Activated CD8-positive, alpha-beta memory T cell treated with anti-CD3 and anti-CD28 coated beads for 4 hours (primary cell): ENCODE results near the gene BAK1.
"Not testable (repeated sequence)": the region's sequence is repeated elsewhere in the genome, so short reads cannot be mapped to it uniquely, and the experiment has no call there.

ENCODE experiments used
- DNase-seq, 2 donors: peaks; one replicate each; pipeline ENCODE4 v3.0.0-alpha.2; 2020; ENCODE audit warnings: low read depth in 2 of 2

BAK1 gene

DNA sequence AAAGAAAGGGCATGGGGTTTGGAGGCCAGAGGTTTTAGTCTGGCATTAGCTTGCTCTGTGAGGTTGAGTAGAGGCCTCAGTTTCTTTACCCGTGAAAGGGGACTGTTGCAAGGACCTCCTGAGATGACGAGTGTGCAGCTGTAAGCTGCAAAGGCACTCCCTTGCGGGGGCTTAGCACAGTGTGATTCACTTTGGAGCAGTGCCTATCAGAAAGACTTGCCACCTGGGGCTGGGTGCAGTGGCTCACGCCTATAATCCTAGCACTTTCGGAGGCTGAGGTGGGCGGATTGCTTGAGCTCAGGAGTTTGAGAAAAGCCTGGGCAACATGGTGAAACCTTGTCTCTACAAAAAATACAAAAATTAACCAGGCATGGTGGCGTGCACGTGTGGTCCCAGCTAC lies 7.5 kb upstream of the BAK1 start:
- DNase-seq, result no peak

DNA sequence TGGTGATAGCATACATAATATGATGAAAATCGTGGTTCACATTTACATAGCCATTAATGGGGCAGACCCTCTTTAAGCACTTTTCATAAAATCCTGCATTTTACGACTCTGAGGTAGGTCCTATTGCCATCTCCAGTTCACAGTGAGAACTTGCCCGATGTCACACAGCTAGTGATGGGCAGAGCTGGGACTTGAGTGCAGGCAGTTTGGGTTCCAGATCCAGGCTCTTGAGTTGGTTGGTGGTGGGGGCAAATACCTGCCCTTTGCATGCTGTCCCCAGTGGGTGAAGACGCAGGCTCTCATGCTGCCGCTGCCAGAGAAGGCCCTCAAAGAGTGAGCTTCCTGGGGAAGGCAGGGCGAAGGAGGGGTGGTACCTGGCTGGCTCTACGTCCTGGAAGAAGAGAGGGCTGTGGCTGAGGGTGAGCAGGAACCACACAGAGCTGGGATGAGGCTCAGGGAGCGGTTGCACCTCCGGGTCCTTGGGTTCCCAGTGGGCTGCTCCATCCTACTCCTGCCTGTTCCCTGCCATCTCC lies 6.1 kb upstream of the BAK1 start:
- DNase-seq, result no peak

DNA sequence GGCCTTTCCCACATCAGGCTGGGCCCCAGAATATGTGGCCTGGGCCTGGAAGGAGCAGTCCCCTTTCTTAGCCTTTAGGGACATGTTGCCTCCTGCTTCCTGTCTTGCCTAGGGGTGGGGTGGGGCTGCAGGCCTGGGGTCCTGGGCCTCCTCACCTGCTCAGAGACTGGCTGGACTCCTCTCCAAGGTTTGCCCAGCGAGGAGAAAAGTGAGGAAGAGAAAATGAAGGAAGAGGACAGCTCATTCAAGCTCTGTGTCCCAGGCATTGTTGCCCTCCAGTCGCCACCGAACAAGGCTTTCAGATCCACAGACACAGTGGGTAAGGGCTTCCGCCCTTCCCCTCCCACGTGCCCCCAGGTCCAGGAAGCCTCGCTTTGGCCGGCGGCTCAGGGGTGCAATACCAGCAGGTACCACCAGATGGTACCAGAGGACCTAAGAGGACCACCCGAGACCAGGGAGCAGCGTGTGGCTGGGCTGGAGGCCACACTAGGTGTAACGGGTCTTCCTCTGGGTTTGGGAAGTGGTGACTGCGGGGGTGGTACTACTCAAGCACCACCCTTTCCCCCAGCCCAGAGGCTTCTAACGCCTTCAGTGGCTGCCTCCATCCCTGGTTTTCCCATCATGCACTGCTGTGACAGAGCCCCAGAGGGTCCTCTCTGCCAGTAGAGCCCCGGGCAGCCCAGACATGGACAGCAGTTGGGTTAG lies 5.5 kb upstream of the BAK1 start:
- peak; percentile 72 to 82 for DNase-seq

DNA sequence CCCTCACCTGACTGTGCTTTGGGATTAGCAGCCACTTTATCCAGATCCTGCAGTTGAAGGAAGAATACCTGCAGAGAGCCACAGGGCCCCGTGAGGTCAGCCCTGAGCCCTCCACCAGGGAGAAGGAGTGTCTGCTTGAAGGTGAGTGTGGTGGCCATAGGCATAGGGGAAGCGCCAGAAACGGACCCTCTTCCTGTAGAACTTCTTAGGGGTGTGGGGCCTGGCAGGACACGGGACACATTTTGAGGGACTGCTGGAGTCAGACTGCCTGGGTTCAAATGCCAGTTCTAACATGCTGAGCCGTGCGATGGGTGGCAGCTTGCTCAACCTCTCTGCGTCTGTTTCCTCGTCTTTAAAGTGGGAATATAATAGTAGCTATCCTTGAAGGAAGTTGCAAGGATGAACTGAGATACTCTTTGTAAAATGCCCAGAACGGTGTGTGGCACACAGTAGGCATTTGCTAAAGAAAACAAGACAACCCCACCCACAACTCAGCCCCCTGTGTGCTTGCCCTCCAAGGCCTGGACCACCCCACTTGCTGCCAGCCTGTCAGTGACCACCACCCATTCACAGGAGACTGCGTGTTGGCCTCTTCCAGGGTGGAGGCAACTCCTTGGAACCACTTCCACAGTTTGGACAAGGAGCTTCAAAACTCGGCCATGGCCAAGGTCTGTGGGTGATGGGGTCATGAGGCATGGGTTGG lies 4.8 kb upstream of the BAK1 start:
- DNase-seq, result no peak

DNA sequence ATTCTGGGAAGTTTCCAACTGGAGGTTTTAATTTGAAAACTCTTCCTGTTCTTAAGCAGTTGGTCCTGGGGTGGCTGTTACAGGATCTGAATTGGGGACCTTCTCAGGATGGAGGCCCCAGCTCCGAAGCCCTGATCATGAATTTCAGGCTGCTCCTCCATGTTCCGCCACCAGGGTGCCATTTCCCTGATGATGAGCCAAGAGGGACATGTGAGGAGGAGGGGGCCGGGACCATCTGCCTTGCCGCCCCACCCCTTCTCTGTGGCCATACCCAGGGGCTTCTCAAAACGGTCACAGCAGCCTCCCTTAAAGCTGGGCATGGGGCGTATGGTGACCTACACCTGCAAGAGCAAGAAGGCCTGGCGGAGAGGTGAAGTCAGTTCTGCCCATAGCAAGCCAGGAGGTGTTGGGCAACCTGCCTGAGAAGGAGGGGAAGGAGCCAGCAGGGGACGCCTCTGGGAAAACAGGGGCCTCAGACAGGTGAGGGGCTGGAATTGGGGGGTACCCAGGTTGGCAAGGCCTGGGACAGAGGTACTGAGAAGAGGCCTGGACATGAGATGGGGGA lies 3.6 kb upstream of the BAK1 start:
- no peak for DNase-seq

DNA sequence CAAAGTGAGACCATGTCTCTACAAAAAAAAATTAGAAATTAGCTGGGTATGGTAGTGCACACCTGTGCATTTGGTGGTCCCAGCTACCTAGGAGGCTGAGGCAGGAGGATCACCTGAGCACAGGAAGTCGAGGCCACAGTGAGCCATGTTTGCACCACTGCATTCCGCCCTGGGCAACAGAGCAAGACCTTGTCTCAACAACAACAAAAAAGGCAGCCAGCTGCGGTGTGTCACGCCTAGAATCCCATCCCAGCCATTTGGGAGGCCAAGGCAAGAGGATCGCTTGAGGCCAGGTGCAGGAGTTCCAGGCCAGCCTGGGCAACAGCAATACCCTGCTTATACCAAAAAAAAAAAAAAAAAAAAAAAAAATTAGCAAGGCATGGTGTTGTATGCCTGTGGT lies 1.1 kb upstream of the BAK1 start:
- DNase-seq, result no peak

DNA sequence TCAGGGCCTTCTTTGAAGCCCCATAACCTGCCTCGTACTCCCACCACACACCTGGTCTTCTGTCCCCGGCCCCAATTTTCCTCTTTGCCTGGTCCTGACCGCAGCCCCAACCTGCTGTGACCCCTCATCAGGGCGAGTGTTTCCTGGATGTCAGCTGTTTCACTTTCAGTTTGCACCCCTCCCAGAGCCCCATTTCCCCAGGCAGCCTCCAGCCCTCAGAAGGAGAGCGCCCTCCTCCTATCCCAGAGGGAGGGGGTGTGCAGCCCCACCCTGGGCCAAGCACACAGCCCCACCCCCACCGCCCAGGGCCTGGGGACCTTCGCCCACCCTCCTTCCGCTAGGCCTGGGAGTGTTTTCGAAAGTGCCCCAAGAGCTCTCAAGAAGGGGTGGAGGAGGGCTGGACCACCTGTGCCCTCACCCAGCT lies 1.5 kb downstream of the BAK1 start:
- DNase-seq, result no peak

DNA sequence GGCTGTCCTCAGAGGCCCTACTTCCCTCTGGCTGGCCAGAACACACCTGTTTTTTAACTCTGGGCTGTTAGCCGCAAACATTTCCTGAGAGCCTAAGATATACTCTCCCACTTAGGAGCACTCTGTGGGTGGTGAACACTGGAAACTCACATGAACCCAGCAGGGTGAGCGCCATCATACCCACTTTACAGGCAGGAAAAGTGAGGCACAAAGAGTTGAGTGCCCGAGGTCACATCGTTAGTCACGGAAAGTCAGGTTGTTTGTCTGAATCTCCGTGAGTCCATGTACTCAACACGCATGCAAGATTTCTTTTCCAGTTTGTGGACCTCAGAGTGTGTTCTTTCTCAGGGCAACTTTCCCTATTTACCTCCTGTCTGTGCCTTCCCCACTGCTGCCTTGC lies 1.9 kb downstream of the BAK1 start:
- DNase-seq, result no peak

DNA sequence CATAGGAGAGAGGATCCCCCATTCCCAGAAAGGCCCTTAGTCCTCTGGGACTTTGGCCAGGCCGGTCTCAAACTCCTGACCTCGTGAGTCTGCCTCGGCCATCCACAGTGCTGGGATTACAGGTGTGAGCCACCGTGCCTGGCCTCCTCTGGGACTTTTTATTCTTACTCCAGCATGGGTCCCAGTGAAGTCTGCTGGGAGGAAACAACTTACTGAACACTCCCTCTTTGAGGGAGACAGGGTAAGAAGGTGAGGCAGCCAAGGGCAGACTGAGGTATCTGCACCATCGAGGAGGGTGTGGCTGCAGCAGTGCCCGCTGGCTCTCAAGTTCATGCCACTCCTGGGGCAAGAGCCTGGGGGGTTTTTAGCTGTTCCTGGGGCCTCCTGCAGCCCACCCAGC lies 2.4 kb downstream of the BAK1 start:
- no peak for DNase-seq

DNA sequence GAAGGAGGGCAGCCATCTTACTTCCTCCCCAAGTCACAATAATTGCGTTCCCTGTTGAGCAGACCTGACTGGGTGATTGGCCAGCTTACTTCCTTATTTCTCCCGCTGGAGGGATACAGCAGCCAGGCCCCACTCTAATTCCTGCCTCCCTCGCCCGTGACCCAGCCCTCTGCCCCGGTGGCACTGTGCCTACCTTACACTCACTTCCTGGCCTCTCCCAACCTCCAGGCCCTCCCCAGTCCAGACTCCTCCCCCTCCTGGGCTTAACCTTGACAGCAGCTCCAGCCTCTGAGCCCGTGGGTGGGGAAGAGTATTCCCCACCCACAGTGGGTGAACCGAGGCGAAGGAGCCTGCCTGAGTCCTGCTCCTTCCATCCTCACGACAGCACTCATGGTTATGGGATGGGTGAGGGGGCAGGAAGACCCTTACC lies 3.0 kb downstream of the BAK1 start:
- DNase-seq, result no peak

DNA sequence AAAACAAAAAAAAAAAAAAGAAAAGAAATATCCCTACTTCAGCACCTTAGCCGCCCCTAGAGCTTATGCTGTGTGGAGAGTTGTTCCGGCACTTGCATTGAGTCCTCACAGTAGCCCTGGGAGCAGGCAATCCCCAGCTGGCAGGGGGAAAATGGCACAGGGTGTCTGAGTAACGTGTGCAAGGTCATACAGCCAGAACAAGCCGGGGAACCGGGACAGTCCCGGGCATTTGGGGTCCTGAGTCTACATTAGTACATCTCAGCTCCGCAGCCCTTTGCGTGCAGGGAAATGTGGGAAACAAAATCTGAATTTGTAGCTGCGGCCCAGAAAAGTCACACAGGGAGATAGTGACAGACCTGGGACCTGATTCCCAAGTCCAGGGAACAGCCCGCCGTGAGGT lies 3.4 kb downstream of the BAK1 start:
- DNase-seq, result no peak

DNA sequence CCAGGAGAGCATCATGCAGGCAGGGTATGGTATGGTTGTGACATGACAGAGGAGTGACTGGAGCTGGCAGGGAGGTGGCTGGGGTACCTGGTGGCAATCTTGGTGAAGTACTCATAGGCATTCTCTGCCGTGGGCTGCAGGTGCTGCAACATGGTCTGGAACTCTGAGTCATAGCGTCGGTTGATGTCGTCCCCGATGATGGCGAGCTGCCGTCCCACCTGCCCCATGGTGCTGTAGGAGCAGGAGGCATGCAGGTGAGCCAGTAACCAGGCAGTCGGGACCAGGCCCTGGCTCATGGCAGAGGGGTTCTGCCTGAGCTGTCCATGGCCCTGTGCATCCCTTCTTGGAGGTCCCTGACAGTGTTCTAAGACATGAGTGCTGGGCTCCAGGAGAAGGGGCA lies 4.9 kb downstream of the BAK1 start:
- DNase-seq, result no peak

DNA sequence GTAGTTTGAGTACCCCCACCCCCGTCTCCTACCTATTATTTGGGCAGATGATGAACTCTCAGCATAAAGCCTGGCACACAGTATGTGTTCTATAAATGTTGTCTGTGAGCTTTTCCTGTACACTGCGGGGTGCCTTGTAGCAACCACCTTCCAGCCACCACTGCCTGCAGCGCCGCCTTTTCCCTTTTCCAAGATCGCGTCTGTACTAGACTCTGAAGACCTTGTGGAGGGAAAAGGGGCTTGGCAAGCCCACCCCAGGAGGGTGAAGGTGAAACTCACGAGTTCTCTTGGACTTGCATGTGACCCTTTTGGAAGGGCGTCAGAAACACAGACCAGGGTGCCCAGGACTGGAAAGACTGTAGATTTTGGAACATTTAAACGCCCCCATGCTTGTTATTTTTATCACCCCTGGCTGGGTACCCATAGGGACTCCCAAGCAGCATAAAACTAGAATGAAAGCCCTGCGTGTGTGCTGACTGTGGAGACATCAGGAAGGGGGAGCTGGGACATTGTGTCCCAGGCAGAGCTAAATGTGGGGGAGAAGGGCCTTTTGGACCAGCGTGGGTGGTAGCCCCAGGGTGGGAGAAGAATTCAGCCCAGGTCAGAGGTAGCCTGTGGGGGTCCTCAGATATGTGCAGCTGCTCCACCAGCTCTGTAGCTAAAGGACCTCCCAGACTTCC lies 8.3 kb downstream of the BAK1 start:
- no peak for DNase-seq

DNA sequence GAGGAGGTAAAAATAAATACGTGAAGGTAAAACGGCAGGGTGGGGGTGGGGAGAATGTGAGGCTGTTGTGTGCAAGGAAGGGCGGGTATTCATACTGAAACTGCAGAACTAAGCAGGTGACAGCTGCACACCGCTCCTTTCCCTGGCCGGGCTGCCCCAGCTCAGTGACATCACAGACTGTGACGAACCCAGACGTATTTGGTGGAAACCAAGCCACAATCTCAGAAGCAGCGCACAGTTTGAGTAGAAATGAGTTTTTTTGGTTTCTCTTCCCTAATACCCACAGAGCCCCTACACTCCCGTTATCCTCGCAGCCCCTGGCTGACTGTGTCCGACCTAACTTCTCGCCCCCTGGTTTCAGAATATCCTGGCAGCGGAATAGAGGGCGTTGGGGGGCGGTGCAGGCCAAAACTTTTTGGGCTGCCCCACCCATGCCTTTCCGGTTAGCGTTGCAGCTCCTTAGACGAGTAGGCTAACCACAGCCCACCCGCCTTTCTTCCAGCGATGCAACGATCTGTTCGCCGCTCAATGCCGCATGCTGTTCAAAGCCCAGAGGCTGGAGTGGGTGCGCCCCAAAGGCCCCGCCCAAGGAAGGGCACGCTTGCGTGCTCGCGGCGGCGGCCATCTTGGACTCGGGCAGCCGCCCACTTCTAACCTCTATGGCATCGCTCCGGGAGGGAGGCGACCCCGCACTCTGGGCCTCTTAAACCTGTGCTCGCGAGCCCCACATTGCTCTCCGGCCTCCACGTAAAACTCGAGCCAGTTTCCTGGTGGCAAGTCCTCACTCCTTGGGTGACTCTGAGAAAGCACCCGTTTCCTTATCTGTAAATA lies 9.1 kb downstream of the BAK1 start:
- peak; percentile 80 to 83 for DNase-seq

DNA sequence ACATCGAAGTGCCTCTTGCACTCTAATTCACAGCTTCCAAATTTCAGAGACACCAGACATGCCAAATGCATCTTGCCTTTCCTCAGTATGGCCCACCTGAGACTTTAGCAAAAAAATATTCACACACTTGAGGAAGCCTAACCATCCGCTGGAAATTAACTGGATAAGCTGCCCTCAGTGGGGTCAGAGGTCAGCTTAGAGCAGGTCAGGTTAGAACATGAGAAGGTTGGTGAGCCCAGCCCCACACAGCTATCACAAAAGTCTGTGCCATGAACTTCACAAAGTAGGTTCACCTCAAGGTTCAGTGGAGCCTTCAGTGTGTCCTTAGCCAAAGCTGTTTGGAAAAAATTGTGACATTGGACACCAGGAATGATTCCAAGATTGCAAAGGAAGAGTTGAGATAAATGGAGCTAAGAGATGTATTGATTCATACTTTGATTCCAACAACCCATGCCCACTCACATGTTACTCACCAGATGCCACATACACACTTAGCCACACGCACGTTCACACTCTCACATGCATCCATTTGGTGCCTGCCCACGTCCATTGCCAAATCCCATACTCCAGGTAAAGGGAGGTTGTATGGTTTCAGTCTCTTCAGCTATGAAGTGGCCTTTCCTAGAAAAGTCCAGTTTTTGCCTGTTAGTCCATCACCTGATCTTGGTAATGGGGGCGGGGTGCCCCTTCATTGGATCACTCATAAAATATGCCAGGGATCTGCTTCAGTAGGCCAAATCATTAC lies 11.1 kb downstream of the BAK1 start:
- no peak for DNase-seq

DNA sequence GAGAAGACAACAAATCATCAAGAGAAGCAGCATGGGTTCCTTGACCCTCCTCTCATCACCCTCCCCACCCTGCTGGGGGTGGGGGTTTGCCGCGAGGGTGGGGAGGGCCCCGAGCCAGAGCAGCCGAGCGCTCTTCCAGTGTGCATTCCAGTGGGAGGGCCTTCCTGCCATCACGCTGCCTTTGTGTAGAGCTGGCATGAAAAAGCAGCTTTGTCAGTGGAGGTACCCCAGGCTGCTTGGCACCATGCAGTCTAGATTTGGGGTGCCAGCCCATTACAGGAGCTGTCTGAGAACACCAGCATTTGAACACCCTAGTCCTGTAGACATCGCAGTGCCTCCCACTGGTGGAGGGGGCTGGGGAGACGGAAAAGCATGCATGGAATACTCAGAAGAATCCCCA lies 12.2 kb downstream of the BAK1 start:
- DNase-seq, result no peak

DNA sequence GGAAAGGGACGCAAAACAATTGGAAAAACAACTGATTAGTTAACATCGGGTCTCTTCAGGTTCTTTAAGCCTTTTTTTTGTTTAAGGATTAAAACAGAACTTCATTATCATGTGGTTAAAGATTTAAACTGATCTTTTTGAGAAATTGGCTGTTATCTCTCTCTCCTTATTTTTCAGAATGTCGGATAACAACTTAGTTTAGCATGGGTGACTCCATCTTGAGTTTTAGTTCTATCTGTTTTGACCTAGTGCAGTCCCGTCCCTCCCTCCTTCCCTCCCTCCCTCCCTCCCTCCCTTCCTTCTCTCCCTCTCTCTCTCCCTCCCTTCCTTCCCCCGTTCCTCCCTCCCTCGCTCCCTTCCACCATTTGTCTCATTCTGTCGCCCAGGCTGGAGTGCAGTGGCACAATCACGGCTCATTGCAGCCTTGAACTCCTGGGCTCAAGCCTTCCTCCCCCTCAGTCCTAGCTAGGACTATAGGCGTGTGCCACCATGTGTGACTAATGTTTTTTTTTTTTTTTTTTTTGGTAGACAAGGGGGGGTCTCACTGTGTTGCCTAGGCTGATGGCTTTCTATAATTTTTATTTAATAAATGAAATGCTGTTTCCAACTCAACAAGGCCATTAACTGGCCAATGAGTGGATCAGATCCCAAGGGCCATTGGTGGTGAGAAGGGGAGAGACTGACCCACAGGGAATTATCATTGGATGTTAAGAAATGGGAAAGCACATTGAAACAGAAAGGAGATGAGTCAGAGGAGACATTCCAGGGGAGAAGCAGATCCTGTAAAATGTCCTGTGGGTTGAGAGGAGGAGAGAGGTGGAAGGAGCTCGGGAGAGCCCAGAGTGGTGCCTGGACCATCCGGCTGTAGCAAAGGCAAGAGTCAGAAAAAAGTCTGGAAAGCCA lies 13.6 kb downstream of the BAK1 start:
- no peak for DNase-seq

DNA sequence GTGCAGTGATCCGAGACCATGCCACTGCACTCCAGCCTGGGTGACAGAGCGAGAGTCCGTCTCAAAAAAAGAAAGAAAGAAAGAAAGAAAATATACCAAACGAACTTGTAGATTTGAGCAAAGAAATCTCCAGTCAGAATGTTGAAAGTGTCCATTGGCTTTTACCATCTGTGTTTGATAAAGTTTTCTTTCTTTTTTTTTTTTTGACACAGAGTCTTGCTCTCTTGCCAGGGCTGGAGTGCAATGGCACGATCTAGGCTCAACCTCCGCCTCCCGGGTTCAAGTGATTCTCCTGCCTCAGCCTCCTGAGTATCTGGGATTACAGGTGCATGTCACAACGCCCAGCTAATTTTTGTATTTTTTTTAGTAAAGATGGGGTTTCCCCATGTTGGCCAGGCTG lies 21.3 kb downstream of the BAK1 start:
- DNase-seq, result no peak

DNA sequence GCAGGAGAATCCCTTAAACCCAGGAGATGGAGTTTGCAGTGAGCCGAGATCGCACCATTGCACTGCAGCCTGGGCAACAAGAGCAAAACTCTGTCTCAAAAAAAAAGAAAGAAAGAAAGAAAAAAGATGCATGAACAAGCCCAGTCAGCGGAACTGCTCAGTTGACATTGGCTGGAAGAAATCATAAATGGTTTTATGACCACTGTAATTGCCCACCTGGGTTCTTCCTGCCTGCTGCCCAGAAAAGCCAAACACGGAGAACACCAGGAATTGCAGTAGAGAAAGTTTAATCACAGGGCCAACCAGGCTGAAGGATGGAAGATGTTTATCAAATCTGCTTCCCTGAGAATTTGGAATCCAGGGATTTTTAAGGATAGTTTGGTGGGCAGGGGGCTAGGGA lies 22.7 kb downstream of the BAK1 start:
- DNase-seq, result no peak

DNA sequence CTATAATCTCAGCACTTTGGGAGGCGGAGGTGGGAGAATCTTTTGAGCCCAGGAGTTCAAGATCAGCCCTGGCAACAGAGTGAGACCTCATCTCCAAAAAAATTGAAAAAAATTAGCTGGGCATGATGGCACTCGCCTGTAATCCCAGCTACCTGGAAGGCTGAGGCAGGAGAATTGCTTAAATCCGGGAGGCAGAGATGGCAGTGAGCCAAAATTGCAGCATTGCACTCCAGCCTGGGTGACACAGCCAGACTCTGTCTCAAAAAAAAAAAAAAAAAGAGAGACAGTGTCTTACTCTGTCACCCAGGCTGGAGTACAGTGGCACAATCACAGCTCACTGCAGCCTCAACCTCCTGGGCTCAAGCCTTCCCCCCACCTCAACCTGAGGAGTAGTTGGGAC lies 27.2 kb downstream of the BAK1 start:
- not testable (repeated sequence) for DNase-seq
